CD4-positive, alpha-beta T cell treated with Interleukin-17A for 4 hours (primary cell): Measurements from ENCODE around the gene BMERB1.
A peak's percentile ranks its signal among the peaks of the same experiment; 100 is the strongest.
"Not testable (repeated sequence)": the region's sequence is repeated elsewhere in the genome, so short reads cannot be mapped to it uniquely, and the experiment has no call there.

Experiments used
- DNase-seq: peaks from one replicate; pipeline ENCODE4 v3.0.0-alpha.2; 2020; ENCODE audit warnings: mixed read lengths

The BMERB1 gene

DNA sequence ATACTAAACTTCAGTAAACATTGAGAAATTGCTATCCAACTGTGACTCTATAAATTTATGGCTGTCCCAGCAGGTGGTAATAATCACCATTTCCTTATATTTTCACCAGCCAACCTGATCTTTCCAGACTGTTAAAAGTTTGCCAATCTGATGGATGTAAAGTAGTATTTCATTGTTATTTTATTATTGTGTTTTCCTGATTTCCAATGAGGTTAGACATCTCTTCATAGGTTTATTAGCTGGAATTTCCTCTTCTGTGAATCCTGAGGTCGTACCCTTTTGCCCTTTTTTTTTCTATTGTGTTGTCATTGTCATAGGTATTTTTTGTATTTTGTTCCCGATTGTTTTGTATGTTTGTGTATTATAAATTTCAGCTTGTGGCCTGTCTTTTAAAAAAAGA lies 31.7 kb downstream of the BMERB1 start:
- no peak for DNase-seq

DNA sequence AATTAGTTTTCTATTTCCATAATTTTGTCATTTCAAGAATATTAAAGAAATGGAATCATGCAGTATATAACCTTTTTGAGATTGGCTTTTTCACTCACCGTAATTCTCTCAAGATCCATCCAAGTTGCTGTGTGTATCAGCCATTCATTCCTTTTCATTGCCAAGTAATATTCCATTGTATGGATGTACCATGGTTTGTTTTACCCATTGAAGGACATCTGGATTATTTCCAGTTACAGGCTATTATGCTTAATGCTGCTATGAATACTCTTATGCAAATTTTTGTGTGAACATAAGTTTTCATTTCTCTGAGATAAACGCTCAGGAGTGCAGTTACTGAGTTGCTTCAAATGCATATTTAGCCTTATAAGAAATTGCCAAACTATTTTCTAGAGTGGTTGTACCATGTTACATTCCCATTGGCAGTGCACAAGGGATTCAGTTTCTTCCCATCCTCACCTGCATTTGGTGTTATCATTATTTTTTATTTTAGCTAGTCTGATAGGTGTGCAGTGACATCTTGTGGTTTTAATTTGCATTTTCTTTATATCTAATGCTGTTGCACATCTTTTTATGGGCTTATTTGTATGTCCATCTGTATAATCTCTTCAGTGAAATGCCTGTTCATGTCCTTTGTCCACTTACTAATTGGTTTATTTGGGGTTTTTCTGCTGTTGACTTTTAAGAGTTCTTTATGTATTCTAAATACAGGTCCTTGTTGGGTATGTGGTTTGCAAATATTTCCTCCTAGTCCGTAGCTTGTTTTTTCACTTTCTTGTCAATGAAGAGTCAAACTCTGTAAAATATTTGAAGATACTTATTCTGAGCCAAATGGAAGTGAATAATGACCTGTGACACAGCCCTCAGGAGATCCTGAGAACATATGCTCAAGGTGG lies 32.7 kb downstream of the BMERB1 start:
- no peak for DNase-seq

- not testable (repeated sequence) for DNase-seq
Observed at GRCh38 chr16:15476971-15477370, 42.6 kb downstream of the BMERB1 start.

DNA sequence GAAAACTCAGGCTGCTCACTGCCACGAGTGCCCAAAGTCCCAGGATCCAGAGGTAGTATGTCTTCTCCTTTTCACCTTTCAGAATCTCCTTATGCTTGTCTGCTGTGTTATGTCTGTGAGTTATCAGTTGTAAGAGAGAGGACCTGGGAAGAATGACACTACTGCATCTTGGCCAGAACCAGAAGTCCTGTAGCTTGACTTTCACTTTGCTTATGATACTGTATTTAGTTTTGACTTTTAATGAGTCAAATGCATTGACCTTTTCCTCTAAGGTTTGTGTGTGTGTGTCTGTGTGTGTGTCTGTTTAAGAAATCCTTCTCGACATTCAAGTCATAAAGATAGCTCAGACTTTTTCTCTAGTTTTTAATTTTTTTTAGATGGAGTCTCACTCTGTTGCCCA lies 43.4 kb downstream of the BMERB1 start:
- DNase-seq, result no peak

GRCh38 chr16:15482068-15482747 lies 47.8 kb downstream of the BMERB1 start:
- DNase-seq, result peak; percentile 8

- no peak for DNase-seq
Observed at GRCh38 chr16:15482748-15483298, 48.4 kb downstream of the BMERB1 start.

DNA sequence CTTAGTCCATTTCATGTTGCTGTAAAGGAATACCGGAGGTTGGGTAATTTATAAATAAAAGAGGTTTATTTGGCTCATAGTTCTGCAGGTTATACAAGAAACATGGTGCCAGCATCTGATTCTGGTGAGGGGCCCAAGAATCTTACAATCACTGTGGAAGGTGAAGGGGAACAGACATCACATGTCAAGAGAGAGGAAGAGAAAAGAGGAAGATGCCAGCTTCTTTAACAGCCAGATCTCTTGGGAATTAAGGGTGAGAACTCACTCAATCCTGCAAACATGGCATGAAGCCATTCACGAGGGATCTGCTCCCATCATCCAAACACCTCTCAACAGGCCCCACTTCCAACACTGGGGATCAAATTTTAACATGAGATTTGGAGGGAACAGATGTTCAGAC lies 49.5 kb downstream of the BMERB1 start:
- no peak for DNase-seq

DNA sequence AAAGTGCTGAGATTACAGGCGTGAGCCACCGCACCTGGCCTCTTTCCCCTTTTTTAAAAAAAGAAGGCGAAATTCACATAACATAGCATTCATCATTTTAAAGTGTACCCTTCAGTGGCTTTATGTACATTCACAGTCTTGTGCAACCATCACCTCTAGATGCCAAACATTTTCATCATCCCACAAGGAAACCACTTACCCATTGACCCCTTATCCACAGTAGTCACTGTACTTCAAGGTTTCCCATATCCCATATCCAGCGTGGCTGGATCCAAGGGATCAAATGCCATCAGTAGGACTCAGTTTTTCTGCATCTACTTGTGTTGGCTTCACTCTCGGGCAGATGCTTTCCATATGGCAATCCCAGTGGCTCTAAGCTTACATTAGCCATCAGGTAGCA lies 50.3 kb downstream of the BMERB1 start:
- no peak for DNase-seq

DNA sequence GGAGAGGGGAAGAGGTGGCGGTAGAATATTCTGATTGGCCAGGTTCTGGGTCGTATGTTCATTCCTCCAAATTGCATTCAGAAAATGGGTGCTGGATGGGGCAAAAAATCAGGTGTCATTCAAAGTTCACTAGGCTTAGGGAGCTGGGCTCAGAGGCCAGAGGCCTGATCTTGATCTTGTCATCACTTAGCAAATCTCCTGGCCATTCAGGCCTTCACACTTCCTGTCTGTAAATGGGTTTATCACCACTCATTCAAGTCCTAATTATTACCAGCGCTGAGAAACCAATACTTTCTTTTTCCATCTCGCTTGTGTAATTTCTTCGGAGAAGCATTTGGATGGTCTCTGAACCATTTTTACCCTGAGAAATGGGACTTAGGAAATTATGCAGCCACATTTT lies 50.8 kb downstream of the BMERB1 start:
- DNase-seq, result no peak

DNA sequence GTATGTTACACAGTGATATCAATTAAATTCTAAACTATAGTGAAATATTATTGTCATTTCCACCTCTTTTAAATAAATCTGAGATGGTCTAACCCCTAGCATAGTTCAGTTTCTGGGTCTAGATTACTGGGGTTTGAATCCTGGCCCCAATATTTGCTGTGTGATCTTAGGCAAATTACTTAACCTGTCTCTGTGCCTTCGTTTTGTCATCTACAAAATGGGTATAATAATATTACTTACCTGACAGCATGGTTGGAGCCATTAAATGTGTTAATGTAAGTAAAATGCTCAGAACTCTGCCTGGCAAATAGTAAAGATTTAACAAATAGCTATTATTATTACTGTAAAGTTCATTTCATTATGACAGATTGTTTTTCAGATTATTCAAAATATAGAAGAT lies 52.3 kb downstream of the BMERB1 start:
- no peak for DNase-seq

- DNase-seq, result no peak
Observed at GRCh38 chr16:15487336-15488284, 53.2 kb downstream of the BMERB1 start.

DNA sequence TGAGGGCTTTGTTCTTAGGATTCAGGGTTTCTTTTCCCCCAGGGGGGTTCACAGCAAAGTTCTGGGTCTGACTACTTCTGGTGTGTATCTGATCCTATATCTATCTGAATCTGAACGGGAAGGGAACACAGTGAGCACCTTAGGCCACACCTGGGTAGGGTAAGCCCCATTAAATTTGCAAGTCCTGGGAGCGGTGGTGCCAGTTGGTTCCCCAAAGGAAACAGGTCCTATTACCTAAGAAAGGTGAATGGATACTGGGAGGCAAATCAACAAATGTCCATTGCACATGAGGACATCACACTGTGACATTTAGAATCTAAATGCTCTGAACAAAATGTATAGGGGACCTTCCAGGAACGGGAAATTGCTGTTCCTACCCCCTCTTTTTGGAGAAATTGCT lies 54.6 kb downstream of the BMERB1 start:
- DNase-seq, result no peak

DNA sequence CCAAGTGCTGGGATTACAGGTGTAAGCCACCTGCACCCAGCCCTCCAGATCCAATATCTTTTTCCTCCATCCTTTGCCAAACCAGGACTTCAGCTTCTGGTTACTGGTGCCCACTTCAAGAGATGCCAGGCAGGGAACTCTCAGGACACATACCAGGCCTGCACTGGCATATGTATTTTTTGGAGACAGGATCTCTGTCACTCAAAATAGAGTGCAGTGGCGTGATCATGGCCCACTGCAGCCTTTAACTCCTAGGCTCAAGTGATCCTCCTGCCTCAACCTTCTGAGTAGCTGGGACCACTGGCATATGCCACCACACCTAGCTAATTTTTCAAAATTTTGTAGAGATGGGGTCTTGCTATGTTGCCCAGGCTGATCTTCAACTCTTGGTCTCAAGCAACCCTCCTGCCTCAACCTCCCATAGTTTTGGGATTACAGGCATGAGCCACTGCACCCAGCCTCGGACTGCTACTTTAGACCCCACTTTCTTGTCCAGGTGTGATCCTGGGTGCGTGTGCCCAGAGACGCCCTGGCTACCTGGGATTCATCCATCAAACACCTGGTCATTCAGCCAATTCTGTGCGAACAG lies 55.8 kb downstream of the BMERB1 start:
- no peak for DNase-seq

- DNase-seq, result no peak
Observed at GRCh38 chr16:15491411-15491810, 57.0 kb downstream of the BMERB1 start.

GRCh38 chr16:15492091-15492740 lies 57.8 kb downstream of the BMERB1 start:
- no peak for DNase-seq

DNA sequence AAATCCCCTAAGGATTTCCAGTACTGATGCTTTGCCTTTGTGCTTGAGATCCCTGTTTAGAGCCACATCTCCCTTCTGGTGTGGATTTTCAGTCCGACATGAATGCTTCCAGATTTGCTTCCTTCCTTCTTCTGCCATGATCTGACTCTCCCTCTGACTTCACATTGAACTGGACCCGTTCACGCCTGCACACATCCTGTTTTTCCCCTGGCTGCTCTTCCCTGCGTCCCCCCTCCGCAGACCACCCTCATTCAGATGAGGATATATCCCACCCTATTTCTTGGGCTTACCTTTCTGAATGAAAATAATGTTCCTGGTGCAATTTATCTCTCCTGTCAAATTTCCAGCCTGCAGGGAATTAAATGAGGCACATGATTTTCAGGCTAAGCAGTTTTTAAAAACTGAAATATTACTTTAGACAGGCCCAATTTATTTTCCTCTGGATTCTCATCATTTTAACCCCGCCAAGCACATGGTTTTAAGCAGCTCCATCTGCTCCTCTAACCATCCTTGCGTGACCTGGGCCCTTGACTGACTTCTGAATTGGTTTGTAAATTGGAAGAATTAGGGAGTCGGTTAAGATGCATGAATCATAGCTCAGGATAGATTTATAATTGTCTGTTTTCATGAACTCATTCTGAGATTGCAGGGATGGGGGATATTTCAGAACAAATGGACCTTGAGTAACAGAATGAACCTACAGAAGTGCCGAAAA lies 59.2 kb downstream of the BMERB1 start:
- no peak for DNase-seq

- no peak for DNase-seq
Observed at GRCh38 chr16:15494236-15494635, 59.8 kb downstream of the BMERB1 start.

- DNase-seq, result no peak
Observed at GRCh38 chr16:15495898-15496297, 61.5 kb downstream of the BMERB1 start.

- DNase-seq, result no peak
Observed at GRCh38 chr16:15498427-15499175, 64.2 kb downstream of the BMERB1 start.

DNA sequence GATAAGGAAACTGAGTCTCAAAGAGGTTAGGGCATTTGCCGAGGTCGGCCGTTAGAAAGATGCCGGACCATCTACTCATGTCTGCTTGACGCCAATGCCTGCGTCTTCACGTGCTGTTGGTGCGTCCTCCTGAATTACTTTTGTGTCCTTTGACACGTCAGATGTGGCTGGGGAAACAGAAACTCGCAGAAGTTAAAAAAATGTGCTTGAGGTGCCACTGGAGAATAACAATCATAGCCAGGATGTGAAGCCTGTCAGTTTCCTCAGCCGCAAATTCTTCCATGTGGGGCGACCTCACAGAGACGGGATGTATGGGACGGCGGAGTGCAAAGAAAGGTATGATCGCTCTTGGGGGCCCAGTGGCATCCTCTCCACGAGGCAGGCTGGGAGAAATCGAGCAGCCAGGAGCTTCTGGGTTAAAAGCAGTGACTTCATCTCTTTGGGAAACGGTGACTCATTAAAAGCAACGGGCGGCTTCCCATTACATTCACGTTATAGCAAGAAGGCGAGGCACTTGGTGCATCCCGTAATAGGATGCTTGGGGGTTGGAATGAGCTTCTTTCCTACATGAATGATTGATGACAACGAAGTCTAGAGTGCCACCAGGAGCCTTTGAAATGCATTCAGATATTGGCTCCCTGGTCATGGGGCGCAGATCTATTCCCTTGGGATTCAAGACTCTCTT lies 67.8 kb downstream of the BMERB1 start:
- no peak for DNase-seq
